Suprapubic skin (tissue), 3 donors: ENCODE measurements around the gene GNS.

Source experiments
- CTCF ChIP-seq, 2 donors: fragments of 200-600 bp in 1 of 2; fragments of 450-650 bp in 1 of 2; sonication (generic) in 1 of 2; IDR thresholded peaks; one replicate each; pipeline ENCODE4 v1.5.1; 2016 to 2019; ENCODE audit warnings: antibody characterized with exemption in 2 of 2, mild to moderate bottlenecking in 1 of 2, moderate library complexity in 1 of 2
- EP300 ChIP-seq: sonication (generic); formaldehyde crosslinking; IDR thresholded peaks from one replicate; pipeline ENCODE4 v1.6.1; 2017; ENCODE audit warnings: antibody characterized with exemption
- POLR2A ChIP-seq, 2 donors: fragments of 450-650 bp; IDR thresholded peaks; one replicate each; pipeline ENCODE4 v1.6.1; 2017; ENCODE audit warnings: antibody characterized with exemption in 2 of 2, mild to moderate bottlenecking in 2 of 2, moderate library complexity in 2 of 2

DNA sequence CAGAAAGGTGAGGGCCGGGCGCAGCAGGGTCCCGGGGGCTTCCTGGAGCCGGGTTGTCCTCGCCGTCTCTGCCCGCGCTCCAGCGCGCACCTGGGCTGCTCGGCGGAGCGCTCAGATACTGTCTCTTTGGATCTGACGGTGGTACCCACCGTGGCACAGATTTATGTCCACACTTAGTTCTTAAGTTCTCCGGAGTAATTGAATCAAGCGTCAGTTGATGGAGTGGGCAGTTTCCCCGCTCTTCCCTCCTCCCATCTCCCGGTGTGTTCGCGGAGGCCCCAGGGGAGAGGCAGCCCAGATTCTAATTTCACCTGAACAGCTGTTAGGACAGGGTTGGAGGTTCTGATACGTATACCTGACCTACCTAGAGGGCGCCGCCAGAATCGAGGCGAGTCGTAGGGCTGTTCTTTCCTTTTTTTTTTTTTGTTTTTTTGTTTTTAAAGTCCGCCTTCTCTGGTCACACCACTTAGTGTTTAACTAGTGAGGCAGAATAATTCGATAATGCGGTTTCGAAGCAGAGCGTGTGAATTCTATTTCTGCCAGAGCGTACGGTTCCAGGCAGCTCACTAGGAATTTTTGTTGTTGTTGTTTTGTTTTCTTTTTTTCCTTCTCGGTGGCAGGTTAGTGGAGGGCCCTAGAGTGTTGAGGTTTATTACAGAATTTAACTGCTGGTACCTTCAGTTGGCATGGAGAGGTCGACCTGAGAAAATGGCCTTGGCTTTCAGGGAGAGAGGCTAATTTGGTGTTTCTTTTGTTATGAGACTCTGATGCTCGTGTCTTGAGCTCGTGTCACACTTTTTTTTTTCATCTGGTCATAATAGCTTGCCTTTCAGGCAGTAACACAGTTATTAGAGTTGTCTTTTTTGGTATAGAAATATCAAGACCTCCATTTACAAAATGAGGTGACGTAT lies 22.3 kb upstream of the GNS start:
- TF ChIP-seq CTCF (IDR thresholded peaks at IDR 0.05) (no peak), POLR2A (IDR thresholded peaks at IDR 0.05) (no peak), EP300 (no peak)
